Measurements from ENCODE around the gene ZNF593.

ZNF593 gene

DNA sequence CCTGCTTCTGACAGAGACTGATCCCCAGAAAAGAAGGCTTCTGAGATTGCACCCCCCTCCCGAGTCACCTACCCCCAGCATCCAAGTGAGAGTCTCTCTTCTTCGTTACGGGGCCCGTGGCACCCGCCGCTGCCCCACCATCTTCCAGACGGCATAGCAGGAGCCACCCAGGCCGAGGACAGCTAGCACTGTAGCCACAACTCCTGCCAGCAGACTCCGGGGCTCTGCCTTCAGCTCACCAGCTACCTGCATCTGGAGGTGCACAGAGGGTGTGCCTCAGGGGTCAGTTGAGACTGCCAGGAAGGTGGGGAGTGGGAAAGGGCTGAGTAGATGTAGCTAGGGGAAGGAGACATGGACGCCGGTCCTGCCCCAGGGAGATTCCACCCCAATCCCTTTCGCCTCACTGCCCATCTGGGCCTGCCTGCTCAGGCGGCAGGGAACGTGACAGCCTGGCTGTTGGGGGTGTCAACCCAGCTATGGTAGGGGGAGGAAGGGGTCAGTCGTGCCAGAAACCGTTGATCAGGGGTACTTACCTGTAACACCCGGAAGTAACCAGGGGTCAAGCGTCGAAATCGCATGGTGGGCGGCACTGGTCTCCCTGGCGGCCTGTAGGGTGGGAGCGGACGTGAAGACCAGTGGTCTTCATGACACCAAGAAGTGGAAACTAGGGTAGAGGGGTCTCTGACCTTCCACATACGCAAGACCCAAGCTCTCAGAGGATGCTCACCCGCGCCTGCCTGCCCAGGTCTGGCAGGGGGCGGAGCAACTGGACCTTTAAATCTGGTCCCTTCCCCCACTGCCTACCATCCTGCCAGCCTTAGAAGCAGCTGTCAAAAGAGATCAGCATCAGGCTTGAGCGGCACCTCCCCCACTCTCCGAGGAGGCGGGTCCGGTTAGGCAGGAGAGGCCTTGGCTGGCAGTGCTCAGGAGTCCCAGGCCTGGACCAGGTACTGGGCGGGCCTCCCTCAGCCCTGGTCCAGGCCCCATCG is 1.7 kb downstream of the ZNF593 start, which contains the start of gene ZNF593OS:
ZNF593OS (minus strand) TSS at position 749 of the 989 bp plus-strand sequence; CDS start at position 578, 171 bp downstream.
- DNase-seq, result no peak

DNA sequence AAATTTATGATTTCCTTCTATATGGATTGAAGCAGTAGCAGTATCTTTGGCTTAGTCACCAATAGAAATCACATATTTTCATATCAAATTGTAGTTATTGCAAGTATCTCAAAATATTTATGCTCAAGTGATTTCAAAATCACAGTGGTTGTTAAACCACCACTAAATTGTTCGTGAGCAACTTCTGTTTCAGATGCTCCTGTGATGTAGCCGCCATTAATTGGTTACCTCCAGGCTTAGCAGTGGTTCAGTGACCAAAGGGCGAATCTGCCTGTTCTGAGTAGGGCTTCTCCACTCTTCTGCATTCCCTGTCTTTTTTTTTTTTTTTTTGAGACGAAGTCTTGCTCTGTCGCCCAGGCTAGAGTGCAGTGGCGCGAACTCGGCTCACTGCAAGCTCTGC is 5.6 kb downstream of the ZNF593 start:
- DNase-seq, result no peak

GRCh38 chr1:26177182-26177684 is 7.5 kb downstream of the ZNF593 start, which contains the start of gene CNKSR1:
Gene CNKSR1, plus strand, starts transcription at chr1:26177491. Its CDS starts 57 bp downstream, at chr1:26177548.
- no peak for DNase-seq

GRCh38 chr1:26180010-26180506 is 10.3 kb downstream of the ZNF593 start:
- no peak for DNase-seq

DNA sequence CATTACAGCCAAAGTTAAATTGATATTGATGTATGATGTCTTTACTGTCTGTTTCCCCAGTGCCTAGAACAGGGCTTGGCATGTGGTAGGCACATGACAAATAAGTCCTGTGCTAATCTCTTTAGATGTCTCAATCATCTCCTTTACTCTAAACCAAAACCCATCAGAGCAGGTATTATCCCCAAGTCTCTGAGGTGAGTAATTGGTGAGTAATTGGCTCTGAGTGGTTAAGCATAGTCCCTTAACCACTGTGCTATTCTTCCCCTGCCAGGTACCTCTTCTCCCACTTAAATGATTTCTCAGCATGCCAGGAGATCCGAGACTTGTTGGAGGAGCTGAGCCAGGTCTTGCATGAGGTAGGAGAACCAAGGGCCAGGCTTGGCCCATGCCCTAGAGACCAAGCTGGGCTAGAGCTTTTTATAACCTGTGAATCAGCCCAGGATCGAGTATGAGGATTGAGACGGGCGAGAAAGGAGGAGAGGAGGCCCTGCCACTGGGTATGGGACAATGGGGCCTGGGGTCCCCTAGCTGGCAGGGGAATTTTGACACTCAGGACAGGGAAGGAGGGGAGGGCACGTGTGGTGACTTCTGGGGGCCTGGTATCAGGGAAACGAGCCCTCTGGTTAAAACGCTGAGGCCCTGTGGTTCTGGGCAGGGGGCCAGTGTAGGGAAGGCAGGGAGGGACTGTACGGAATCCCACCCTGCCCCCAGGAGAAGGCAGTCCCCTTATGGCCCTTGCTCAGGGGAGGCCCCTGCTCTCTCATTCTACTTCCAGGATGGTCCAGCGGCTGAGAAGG is 12.1 kb downstream of the ZNF593 start:
- DNase-seq, result no peak

DNA sequence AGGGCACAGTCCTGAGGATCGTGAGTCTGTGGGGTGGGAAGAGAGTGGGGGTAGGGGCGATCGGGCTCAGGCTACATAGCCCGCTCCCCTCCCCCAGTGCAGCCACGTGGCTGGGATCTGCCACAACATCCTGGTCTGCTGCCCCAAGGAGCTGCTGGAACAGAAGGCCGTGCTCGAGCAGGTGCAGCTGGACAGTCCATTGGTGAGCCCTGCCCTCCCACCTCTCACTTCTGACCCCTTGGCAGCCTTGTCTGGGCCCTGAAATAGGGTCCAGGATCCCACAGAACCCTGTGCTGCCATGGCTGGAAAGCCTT is 12.6 kb downstream of the ZNF593 start:
- DNase-seq, result no peak

DNA sequence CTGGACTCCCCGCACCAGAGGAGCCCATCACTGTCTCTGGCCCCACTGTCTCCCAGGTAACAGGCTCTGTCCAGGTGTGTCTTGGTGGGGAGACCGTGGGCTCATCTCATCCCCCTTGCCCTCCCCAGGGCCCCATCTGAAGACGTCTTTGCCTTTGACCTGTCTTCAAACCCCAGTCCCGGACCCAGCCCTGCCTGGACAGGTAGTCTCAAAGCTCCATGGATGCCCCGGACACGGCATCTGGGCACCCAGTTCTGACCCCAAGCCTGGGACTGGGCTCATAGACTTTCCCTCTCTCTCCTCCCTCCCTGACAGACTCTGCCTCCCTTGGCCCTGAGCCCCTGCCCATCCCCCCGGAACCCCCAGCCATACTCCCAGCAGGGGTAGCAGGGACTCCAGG is 14.4 kb downstream of the ZNF593 start:
- no peak for DNase-seq

DNA sequence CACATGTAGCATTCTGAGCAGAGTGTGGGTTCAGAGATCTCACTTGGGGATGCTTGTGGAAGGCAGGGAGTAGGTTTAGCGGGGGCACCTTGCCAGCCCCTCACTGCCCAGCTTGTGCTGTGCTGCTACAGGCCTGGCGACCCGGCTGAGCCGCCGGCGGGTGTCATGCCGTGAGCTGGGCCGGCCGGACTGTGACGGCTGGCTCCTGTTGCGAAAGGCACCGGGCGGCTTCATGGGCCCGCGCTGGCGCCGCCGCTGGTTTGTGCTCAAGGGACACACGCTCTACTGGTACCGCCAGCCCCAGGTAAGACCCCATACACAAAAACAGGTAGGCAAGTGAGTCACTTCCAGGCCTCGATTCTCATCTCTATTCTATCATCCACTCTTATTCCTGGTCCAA is 15.2 kb downstream of the ZNF593 start:
- no peak for DNase-seq

- DNase-seq, result no peak
Observed at GRCh38 chr1:26187882-26188281, 18.2 kb downstream of the ZNF593 start.

DNA sequence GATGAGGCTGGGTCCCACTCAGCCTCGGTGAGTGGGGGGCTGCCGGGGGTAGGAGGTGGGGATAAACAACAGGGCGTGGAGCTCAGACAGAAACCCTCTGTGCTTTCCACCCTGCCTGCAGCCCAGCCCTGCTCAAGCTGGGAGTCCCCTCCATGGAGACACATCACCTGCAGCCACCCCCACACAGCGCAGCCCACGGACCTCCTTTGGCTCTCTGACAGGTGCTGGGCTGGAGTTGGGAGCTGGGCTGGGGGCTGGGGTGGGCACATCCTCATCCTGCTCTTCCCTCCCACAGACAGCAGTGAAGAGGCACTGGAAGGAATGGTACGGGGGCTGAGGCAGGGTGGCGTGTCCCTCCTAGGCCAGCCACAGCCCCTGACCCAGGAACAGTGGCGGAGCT is 18.8 kb downstream of the ZNF593 start:
- DNase-seq, result no peak

- DNase-seq, result no peak
Observed at GRCh38 chr1:26189331-26189730, 19.6 kb downstream of the ZNF593 start.

GRCh38 chr1:26189751-26190275 is 20.1 kb downstream of the ZNF593 start:
- DNase-seq, result no peak

GRCh38 chr1:26190373-26190987 is 20.8 kb downstream of the ZNF593 start, which contains the start of gene CATSPER4:
Gene CATSPER4, plus strand, starts transcription at chr1:26190602. Its CDS starts 26 bp downstream, at chr1:26190628.
- no peak for DNase-seq

DNA sequence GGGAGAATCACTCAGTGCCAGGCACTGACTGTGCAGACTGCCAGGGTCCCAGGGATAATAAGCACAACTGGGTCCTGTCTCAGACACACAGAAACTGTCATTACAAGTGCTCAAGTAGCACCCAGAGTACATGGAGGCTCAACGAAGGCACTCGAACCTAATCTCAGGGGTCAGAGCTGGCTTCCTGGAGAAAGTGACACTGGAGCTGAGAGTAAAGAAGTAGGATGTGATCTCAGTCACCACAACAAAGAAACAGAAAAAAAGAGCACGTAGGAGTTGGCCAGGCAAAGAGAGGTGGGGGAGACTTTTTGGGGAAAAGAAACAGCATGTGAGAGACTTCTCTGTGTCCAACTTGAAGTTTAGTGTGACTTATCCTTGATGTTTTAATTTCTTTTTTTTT is 22.0 kb downstream of the ZNF593 start:
- no peak for DNase-seq

DNA sequence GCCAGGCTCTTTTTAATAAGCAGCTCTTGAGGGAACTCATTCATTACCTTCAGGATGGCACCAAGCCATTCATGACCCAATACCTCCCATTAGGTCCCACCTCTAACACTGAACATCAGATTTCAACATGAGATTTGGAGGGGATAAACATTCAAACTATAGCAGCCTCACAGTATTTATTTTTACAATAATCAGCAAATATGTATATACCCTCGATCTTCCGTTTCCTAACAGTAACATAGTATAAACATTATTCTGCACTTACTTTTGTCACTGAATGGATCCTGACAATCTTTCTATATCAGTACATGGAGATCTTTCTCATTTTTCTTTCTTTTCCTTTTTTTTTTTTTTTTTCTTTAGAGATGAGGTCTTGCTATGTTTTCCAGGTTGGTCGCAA is 26.1 kb downstream of the ZNF593 start:
- no peak for DNase-seq

- DNase-seq, result no peak
Observed at GRCh38 chr1:26197301-26197700, 27.6 kb downstream of the ZNF593 start.

- no peak for DNase-seq
Observed at GRCh38 chr1:26197813-26198212, 28.1 kb downstream of the ZNF593 start.

- no peak for DNase-seq
Observed at GRCh38 chr1:26200413-26200812, 30.7 kb downstream of the ZNF593 start.

- no peak for DNase-seq
Observed at GRCh38 chr1:26203642-26204318, 34.1 kb downstream of the ZNF593 start.

DNA sequence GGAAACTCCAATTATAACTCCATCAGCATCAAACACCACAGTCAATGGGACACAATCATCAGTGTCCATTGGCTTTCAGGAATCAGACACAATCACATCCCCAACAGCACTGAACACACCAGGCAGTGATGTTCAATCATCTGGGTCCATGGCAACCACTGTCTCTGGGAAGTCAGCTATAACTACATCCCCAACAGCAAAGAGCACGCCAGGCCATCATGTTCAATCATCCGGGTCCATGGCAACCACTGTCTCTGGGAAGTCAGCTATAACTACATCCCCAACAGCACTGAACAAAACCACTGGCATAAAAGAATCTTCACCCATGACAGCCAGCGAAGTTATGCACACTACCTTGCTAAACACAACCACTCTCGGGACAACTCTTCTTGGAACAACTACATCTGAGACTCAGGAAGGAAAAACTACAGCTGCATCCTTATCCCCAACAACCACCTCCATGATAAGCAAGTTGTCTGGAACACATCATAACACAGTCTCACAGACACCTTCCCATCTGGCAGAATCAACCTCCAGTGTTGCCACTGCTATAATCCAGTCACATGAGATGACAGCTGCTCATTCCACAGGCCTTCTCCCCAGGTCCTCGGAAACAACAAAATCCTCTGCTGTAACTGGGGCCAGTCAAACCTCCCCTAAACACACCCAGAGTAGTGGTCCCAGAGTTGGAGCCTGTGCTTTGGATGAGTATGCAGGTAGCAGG is 40.6 kb downstream of the ZNF593 start:
- DNase-seq, result no peak

DNA sequence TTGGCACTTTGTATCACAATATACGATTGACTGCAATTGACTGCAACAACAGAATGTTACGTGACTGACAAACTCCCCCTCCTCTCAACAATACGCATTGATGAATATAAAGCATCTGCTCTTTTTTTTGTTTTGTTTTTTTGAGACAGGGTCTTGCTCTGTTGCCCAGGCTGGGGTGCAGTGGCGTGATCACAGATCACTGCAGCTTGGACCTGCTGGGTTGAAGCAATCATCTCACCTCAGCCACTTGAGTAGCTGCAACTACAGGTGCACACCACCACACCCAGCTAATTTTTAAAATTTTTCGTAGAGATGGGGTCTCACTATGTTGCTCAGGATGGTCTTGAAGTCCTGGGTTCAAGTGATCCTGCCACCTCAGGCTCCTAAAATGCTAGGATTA is 43.0 kb downstream of the ZNF593 start:
- no peak for DNase-seq
